Measurements from ENCODE around the gene DROSHA. TPM values are rescaled to one million over a fixed set of nuclear protein-coding genes. Genes with fewer than 3 reads are reported as not detected.

The DROSHA gene
- total and polyA plus RNA-seq, 2 of the 4 experiments (the other 2 are of a cell fraction), result 36.4 to 36.5 TPM

GRCh38 chr5:31380049-31380448 is 151.8 kb downstream of the DROSHA start:
- Histone ChIP-seq H2AK9ac (replicated peaks; ENCODE audit: low read depth, low read length, poor library complexity) (no peak overlapping the region), H4K91ac (ENCODE audit: insufficient read depth, low read depth, low read length) (no peak overlapping the region), H3K18ac (ENCODE audit: low read depth, low read length) (no peak overlapping the region), H3K27ac (ENCODE audit: insufficient read depth, low read length) (no peak overlapping the region), H2BK120ac (ENCODE audit: low read depth, low read length) (no peak overlapping the region), H3K23ac (ENCODE audit: low read depth, low read length) (no peak overlapping the region), H2AK5ac (ENCODE audit: low read depth, low read length) (no peak overlapping the region), H2BK20ac (ENCODE audit: low read depth, low read length) (no peak overlapping the region), H3K9me1 (ENCODE audit: insufficient read depth, low read length) (peaks cover 3% of the 10 kb centered on the region; the same call in 1 of the 2 replicates), H4K20me1 (ENCODE audit: insufficient read depth, low read length) (no peaks in the 10 kb centered on the region), H3K79me1 (ENCODE audit: low read depth in 1 of 2, low read length in 2 of 2) (no peaks in the 10 kb centered on the region), H3K36me3 (ENCODE audit: control insufficient read depth, insufficient read depth, low read length) (no peaks in the 10 kb centered on the region), H3K9ac (ENCODE audit: low read depth, low read length) (no peak overlapping the region), H3K4ac (ENCODE audit: low read depth, low read length) (no peak overlapping the region), H3K4me2 (ENCODE audit: low read depth, low read length) (no peak overlapping the region), H3K56ac (ENCODE audit: extremely low read depth, insufficient read depth, low read length) (no peak overlapping the region), H4K5ac (ENCODE audit: low read depth, low read length) (no peak overlapping the region), H4K8ac (ENCODE audit: low read depth in 2 of 2, low read length in 2 of 2) (no peak overlapping the region), H3K4me3 (ENCODE audit: insufficient read depth, low read depth, low read length) (no peak overlapping the region), H2BK15ac (ENCODE audit: low read depth, low read length) (no peak overlapping the region), H2AFZ (replicated peaks; ENCODE audit: low read length, poor library complexity) (no peak overlapping the region), H2BK5ac (ENCODE audit: low read depth, low read length, poor library complexity, severe bottlenecking) (no peak overlapping the region), H3K27me3 (ENCODE audit: control insufficient read depth, insufficient read depth, low read length) (no peaks in the 10 kb centered on the region), H3K4me1 (ENCODE audit: control insufficient read depth, insufficient read depth, low read length) (peaks cover 4% of the 10 kb centered on the region), H3K14ac (replicated peaks; ENCODE audit: low read depth, low read length) (no peak overlapping the region), H3K9me3 (ENCODE audit: control insufficient read depth, insufficient read depth, low read length) (no peaks in the 10 kb centered on the region)
- WGBS, 2 experiments (ENCODE audit: extremely low coverage in 2 of 2, insufficient read length in 1 of 2), result 100% methylated on average over 1 of the region's 4 CpGs; no CpG with 5 or more reads in 1 of the 2 experiments
- dilution Hi-C loops (cut with HindIII; ENCODE audit: low sequenced_read_pairs, unreplicated experiment), result no loop called here
- intact Hi-C loops (cut with micrococcal nuclease), result no loop called here
- in situ Hi-C loops (cut with MboI; ENCODE audit: low sequenced_read_pairs), result no loop called here
- CTCF ChIA-PET, result no interaction called here
- TF ChIP-seq POLR2A (IDR thresholded peaks at IDR 0.05; ENCODE audit: low read depth, low read length) (no peak), CEBPB (IDR thresholded peaks at IDR 0.05; ENCODE audit: low read depth, low read length) (no peak), ELK1 (IDR thresholded peaks at IDR 0.05; ENCODE audit: borderline replicate concordance, low read depth, low read length) (no peak), FOS (IDR thresholded peaks at IDR 0.05; ENCODE audit: low read depth, low read length) (no peak), RAD21 (IDR thresholded peaks at IDR 0.05; ENCODE audit: low read length) (no peak), RFX5 (IDR thresholded peaks at IDR 0.05; ENCODE audit: low read depth, low read length) (no peak), USF2 (IDR thresholded peaks at IDR 0.05; ENCODE audit: low read depth, low read length) (no peak), MAFK (IDR thresholded peaks at IDR 0.05; ENCODE audit: low read depth, low read length) (no peak), BHLHE40 (IDR thresholded peaks at IDR 0.05; ENCODE audit: low read depth, low read length) (no peak), NFE2L2 (IDR thresholded peaks at IDR 0.05; ENCODE audit: low read depth, low read length) (no peak), CHD1 (IDR thresholded peaks at IDR 0.05; ENCODE audit: low read depth, low read length) (no peak), SMC3 (IDR thresholded peaks at IDR 0.05; ENCODE audit: low read depth, low read length) (no peak), MXI1 (IDR thresholded peaks at IDR 0.05; ENCODE audit: borderline replicate concordance, low read depth, low read length) (no peak), RCOR1 (IDR thresholded peaks at IDR 0.05; ENCODE audit: insufficient replicate concordance, low read length) (no peak), CTCF (conservative IDR thresholded peaks at IDR 0.05; ENCODE audit: low read depth, low read length) (no peak), MAZ (IDR thresholded peaks at IDR 0.05; ENCODE audit: borderline replicate concordance, low read depth, low read length) (no peak)
- POLR2A ChIA-PET (ENCODE audit: unreplicated experiment), result no interaction called here
- ATAC-seq (ENCODE audit: low read depth), result no peak
- no TSS peak for BruUV-seq (replicated peaks)
- DNase-seq, result no peak
